ENCODE measurements around the gene SLC44A3.

The SLC44A3 gene

DNA sequence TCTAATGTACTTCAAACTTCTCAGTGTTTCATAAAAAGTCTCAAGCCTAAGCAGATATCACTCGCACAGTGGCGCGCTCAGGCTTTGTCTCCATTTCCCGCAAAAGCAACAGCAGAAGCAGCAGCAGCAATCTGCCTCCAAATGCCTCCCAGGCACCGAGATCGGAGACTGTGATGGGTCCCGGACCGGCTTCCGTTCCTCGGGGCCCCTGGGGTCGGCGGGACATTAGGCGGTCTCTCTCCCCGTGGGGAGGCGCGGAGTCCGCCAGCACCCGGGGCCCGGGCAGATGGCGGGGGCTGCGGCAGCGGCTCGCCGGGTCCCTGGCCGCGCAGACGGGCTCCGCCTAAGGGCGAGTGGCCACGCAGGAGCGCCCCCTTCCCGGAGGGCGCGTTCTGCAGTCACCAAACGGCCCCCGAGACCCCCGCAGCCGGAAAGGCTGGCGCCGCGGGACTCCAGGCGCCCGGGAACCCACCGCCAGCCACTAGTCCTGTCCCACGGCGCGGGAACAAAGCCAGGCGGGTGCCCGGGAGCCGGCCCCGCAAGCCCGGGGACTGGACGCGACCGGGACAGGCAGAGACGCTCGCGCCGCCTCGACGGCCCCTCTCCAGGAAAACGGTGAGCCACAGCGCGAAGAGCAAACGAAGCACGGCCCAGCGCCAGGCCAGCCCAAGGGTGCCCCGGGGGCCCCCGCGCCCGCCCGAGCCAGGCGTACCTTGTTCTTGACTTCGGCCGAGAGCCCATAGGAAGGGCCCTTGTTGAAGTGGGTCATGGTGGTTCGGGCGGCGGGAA, 106.2 kb downstream of the SLC44A3 start:
- peak; percentile 75 for DNase-seq (ENCODE audit: low spot score)
- TF ChIP-seq, protein P1, sequence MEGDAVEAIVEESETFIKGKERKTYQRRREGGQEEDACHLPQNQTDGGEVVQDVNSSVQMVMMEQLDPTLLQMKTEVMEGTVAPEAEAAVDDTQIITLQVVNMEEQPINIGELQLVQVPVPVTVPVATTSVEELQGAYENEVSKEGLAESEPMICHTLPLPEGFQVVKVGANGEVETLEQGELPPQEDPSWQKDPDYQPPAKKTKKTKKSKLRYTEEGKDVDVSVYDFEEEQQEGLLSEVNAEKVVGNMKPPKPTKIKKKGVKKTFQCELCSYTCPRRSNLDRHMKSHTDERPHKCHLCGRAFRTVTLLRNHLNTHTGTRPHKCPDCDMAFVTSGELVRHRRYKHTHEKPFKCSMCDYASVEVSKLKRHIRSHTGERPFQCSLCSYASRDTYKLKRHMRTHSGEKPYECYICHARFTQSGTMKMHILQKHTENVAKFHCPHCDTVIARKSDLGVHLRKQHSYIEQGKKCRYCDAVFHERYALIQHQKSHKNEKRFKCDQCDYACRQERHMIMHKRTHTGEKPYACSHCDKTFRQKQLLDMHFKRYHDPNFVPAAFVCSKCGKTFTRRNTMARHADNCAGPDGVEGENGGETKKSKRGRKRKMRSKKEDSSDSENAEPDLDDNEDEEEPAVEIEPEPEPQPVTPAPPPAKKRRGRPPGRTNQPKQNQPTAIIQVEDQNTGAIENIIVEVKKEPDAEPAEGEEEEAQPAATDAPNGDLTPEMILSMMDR (IDR thresholded peaks at IDR 0.05; ENCODE audit: extremely low read depth, missing control alignments): no peak

DNA sequence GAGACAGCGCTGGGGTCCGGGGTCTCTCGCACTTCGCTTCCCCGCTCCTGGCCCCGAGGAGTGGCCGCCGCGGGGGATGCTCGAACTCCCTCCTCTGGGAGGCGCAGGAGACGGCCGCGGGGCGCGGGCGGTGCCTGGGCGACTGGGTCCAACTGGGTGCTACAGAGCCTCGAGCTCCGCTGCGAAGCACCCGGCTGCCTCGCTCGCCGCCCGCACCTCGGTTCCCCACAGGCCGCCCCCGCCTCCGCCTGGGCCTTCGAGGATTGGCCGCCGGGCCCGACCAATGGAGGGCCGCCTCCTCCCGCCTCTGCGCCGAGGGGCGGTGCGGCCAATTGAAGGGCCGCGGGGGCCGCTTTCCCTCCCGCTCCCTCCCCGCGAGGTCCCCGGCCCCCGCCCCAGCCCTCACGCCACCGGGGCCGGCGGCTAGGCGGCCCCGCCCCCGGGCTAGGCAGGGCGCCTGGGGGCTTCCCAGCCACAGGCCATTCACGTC, 106.8 kb downstream of the SLC44A3 start, which contains the start of gene CNN3:
Gene CNN3, minus strand, starts transcription at position 196 of the 490 bp plus-strand sequence. CDS start 216 bp downstream, outside the sequence.
- TF ChIP-seq, protein P1 (IDR thresholded peaks at IDR 0.05; ENCODE audit: extremely low read depth, missing control alignments): no peak
- peak; percentile 96 for DNase-seq (ENCODE audit: low spot score)

DNA sequence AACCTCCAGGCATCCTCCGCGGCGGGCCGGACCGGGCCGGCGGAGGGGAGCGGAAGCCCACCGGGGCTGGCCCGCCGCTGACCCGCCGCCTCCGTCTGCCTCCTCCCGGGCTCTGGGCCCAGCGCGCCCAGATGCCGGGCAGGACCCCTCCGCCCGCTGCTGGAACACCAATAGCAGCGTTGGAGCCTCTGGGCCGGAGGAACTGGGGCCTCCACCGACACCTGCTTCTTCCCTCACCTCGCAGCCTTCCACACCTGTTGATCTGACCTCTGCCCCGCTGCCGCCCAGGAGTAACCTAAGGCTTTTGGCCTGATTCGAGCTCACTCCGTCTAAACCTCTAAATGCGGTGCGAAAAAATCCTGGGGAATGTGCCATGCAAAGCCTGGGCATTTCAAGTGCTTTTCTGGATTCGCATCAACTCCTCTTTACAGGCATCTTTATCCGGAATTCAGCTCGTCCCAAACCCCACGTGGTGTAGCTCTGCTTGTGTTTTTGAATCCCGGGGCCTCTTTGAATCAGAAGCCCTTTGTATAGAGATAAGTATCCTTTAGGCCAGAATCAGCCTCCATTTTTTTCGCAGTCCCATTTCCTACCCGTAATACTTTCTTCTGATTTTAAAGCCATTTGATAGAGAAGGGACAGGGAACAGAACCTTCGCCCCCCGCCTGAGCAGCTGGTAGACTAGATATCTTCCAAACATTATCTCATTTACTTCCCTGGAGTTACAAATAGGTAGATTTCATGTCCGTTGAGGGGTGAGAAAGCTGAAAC, 107.4 kb downstream of the SLC44A3 start:
- TF ChIP-seq, protein P1 (IDR thresholded peaks at IDR 0.05; ENCODE audit: extremely low read depth, missing control alignments): no peak
- no peak for DNase-seq (ENCODE audit: low spot score)

DNA sequence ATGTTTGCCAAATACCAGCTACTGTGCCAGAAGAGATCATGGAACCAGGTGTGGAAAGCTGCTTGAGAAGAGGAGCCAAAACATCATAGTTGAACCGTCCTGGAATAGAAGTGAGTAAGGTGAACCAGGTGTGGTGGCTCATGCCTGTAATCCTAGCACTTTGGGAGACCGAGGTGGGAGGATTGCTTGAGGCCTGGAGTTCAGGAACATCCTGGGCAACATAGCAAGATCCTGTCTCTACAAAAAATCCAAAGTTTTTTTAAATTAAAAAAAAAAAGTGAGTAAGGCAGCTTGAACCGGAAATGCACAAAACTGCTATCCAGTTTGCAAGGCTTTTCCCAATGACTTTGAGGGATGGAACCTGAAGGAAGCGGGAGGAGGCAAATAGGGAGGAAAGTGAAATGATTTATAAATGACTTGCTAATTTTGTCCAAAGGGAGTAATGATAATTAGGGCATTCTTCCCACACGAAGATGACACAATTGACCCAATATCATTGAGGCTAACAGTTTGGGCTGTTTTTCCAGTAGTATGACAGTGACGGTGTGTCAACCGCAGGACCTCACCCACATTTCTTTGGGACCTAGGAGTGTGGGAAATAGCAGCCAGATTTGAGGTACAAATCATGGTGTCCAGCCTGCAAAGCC, 108.3 kb downstream of the SLC44A3 start:
- TF ChIP-seq, protein P1 (IDR thresholded peaks at IDR 0.05; ENCODE audit: extremely low read depth, missing control alignments): no peak
- no peak for DNase-seq (ENCODE audit: low spot score)

DNA sequence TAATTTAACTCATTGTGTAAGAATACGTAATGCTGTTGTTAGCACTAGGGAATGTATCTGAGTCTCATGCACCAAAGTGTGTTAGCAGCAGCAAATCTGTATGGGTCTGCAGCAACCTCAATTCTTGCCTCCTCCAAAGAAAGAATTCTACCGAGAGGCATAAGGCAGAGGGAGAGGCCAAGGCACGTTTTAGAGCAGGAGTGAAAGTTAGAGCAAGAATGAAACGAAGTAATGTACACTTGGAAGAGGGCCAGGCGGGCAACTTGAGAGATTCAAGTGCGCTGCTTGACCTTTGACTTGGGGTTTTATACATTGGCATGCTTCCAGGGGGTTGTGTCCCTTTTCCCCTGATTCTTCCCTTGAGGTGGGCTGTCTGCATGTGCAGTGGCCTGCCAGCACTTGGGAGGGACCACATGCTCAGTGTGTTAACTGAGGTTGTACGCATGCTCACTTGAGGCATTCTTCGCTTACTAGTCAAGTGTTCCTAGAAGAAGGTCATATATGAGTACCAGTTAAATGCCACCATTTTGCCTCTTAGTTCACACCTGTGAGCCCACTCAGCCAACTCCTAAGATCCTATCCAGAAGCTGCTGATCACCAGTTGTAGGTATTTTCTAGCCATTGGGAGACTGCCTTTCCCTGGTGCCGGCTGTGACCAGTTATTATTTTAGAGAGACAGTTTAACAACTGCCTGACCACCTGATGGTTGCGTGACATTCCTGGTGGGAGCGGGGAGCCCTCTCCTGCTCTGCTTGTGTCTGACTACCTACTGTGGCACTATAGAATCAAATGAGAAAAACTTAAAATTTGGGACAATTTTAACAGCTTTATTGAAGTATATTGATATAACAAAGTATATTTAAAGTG, 109.4 kb downstream of the SLC44A3 start:
- DNase-seq (ENCODE audit: low spot score): no peak
- TF ChIP-seq, protein P1 (IDR thresholded peaks at IDR 0.05; ENCODE audit: extremely low read depth, missing control alignments): no peak

DNA sequence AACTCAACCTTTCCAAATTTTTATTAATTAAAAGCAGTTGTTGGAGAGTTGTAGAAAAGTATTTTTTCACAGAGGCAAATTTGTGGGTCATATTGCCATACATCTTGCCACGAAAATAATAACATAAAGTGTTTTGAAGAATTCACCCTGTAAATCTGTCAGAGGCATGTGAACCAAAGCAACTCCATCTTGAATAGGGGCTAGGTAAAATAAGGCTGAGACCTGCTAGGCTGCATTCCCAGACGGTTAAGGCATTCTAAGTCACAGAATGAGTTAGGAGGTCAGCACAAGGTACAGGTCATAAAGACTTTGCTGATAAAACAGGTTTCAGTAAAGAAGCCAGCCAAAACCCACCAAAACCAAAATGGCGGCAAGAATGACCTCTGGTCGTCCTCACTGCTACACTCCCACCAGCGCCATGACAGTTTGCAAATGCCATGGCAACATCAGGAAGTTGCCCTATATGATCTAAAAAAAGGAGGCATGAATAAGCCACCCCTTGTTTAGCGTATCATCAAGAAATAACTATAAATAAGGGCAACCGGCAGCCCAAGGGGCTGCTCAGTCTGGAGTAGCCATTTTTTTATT, 111.2 kb downstream of the SLC44A3 start:
- no peak for DNase-seq (ENCODE audit: low spot score)
- TF ChIP-seq, protein P1 (IDR thresholded peaks at IDR 0.05; ENCODE audit: extremely low read depth, missing control alignments): no peak

All from GM20000 (cell line).